Panc1 (cell line): Measurements from ENCODE around the gene IFNE. TPM values are rescaled to one million over a fixed set of nuclear protein-coding genes. Genes with fewer than 3 reads are reported as not detected.

Source experiments
- ATAC-seq: fragments of 200-7000 bp; cut with Tn5 transposase; 2 replicates; pipeline ENCODE4 v1.9.1; 2020; ENCODE audit warnings: mild to moderate bottlenecking, moderate library complexity
- Bru-seq: library from RNA; stranded (reverse); fragments of 400-500 nt; gene quantifications from one replicate; lab custom pipeline; 2021; lab: Mats Ljungman, UMichigan
- BruChase-seq, 2 experiments: library from RNA; stranded (reverse); fragments of 400-500 nt; gene quantifications; one replicate each; lab custom pipeline; 2021; lab: Mats Ljungman, UMichigan
- BruUV-seq: library from RNA; stranded (reverse); fragments of 400-500 nt; replicated peaks from 2 replicates; lab custom pipeline; 2021; lab: Mats Ljungman, UMichigan
- CTCF ChIA-PET: fragments of 300-600 bp; sonication (Branson Sonifier 250); formaldehyde crosslinking; loops from one replicate; lab custom pipeline; 2022; ENCODE audit warnings: antibody characterized with exemption; lab: Charles Lee
- POLR2A ChIA-PET: fragments of 300-600 bp; sonication (Branson Sonifier 250); formaldehyde crosslinking; loops from one replicate; lab custom pipeline; 2022; ENCODE audit warnings: antibody characterized with exemption; lab: Charles Lee
- DNase-seq: peaks from one replicate; pipeline ENCODE4 v3.0.0-alpha.2; 2010; ENCODE audit warnings: low read depth, low spot score
- H3K27ac ChIP-seq: 2 replicates; pipeline ENCODE4 v1.5.1; 2011; ENCODE audit warnings: mild to moderate bottlenecking, low read length, inconsistent platforms
- H3K27me3 ChIP-seq: fragments of 200-500 bp; sonication (Bioruptor generic); 2 replicates; pipeline ENCODE4 v1.6.0; 2014; ENCODE audit warnings: low read length, inconsistent platforms; ENCODE audit not compliant: control insufficient read depth, insufficient read depth
- H3K36me3 ChIP-seq: fragments of 200-500 bp; sonication (Bioruptor generic); 2 replicates; pipeline ENCODE4 v1.5.1; 2014; ENCODE audit warnings: inconsistent platforms, mild to moderate bottlenecking, low read length, moderate library complexity; ENCODE audit not compliant: control insufficient read depth, insufficient read depth
- H3K4me1 ChIP-seq: 2 replicates; pipeline ENCODE4 v1.5.1; 2011; ENCODE audit warnings: inconsistent platforms, mild to moderate bottlenecking, low read length, moderate library complexity; ENCODE audit not compliant: control insufficient read depth, insufficient read depth
- H3K4me3 ChIP-seq, 2 experiments: 2 replicates each; pipeline ENCODE4 v1.5.1; 2011 to 2012; ENCODE audit warnings: low read depth in 2 of 2, low read length in 2 of 2, mild to moderate bottlenecking in 2 of 2, inconsistent platforms in 1 of 2, moderate library complexity in 1 of 2
- H3K9me3 ChIP-seq: fragments of 200-500 bp; sonication (Bioruptor generic); 2 replicates; pipeline ENCODE4 v1.5.1; 2014; ENCODE audit warnings: low read depth, mild to moderate bottlenecking, inconsistent platforms, low read length, moderate library complexity; ENCODE audit not compliant: control insufficient read depth, insufficient read depth
- CTCF ChIP-seq: fragments of 450-650 bp; IDR thresholded peaks from 2 replicates; pipeline ENCODE4 v1.5.1; 2017; ENCODE audit warnings: mild to moderate bottlenecking
- POLR2AphosphoS5 ChIP-seq: IDR thresholded peaks from 2 replicates; pipeline ENCODE4 v1.6.1; 2012; ENCODE audit warnings: mild to moderate bottlenecking, low read depth, low read length, moderate library complexity
- SIN3A ChIP-seq: IDR thresholded peaks from 2 replicates; pipeline ENCODE4 v1.6.1; 2012; ENCODE audit warnings: low read depth, mild to moderate bottlenecking, low read length, moderate library complexity, borderline replicate concordance; ENCODE audit not compliant: insufficient read depth
- TCF7L2 ChIP-seq: IDR thresholded peaks from 2 replicates; pipeline ENCODE4 v1.6.1; 2011; ENCODE audit warnings: mild to moderate bottlenecking, low read depth, low read length, inconsistent platforms
- in situ Hi-C: cut with HindIII; loops from 2 replicates; pipeline ENCODE4 v1.10.0; 2016; ENCODE audit warnings: low sequenced_read_pairs, low pct_unique_long_range_greater_than_20kb
- intact Hi-C: fragments of 100-400 bp; cut with micrococcal nuclease; formaldehyde crosslinking; loops from one replicate; pipeline ENCODE4 v1.10.0; 2022; ENCODE audit not compliant: unreplicated experiment
- long read RNA-seq: library from polyadenylated mRNA; unstranded; transcript quantifications from one replicate; pipeline ENCODE4 v2.0.0, GENCODE V29; 2021; ENCODE audit not compliant: unreplicated experiment
- polyA plus RNA-seq: library from polyadenylated mRNA; unstranded; fragments of >200 nt; gene quantifications from one replicate; pipeline ENCODE4 v1.2.1, GENCODE V29; 2012; ENCODE audit warnings: missing spikeins; ENCODE audit not compliant: insufficient read length
- total RNA-seq: library from RNA; stranded (reverse); gene quantifications from one replicate; pipeline ENCODE4 v1.2.1, GENCODE V29; 2021; ENCODE audit not compliant: unreplicated experiment
- TF ChIP-seq, protein P1 (sequence below), 2 experiments: IDR thresholded peaks; 2 replicates each; pipeline ENCODE4 v1.6.1; 2011 to 2012; ENCODE audit warnings: low read depth in 2 of 2, control low read depth in 1 of 2, low read length in 1 of 2, mild to moderate bottlenecking in 1 of 2, moderate library complexity in 1 of 2; ENCODE audit not compliant: insufficient read depth in 1 of 2

Gene IFNE
- total RNA-seq (0.44 TPM), Bru-seq, nascent RNA (percentile 55 among the genes with signal in this experiment), BruChase-seq, experiment 1, labeled RNA remaining after a 2-hour chase (percentile 72 among the genes with signal in this experiment), BruChase-seq, experiment 2, labeled RNA remaining after a 6-hour chase (percentile 67 among the genes with signal in this experiment)
- not detected for polyA plus RNA-seq
- long read RNA-seq: 0 reads

- no peak for ATAC-seq
- no peak for DNase-seq
- CTCF ChIA-PET: no interaction called here
These were observed at the start of gene IFNE for GRCh38 chr9:21482213-21482612. IFNE (minus strand) TSS chr9:21482313; CDS start chr9:21481694, 619 bp downstream.

GRCh38 chr9:21528123-21528808, 46.2 kb upstream of the IFNE start:
- CTCF ChIA-PET: no interaction called here
- peak; percentile 41 for ATAC-seq
- in situ Hi-C loops: no loop called here

More at GRCh38 chr9:21482213-21482612, at the start of gene IFNE:
- Histone ChIP-seq H3K9me3 (no peaks in the 10 kb centered on the region), H3K27me3 (no peaks in the 10 kb centered on the region), H3K27ac (no peak within 1 kb of the TSS), H3K4me1 (no peaks in the 10 kb centered on the region), H3K36me3 (no peaks in the 10 kb centered on the region; the same call in 1 of the 2 replicates), H3K4me3 (no peak within 1 kb of the TSS)
- no peak for TF ChIP-seq TCF7L2
- no peak for TF ChIP-seq CTCF
- TF ChIP-seq POLR2AphosphoS5: no peak
- no peak for TF ChIP-seq SIN3A
- TF ChIP-seq, protein P1, sequence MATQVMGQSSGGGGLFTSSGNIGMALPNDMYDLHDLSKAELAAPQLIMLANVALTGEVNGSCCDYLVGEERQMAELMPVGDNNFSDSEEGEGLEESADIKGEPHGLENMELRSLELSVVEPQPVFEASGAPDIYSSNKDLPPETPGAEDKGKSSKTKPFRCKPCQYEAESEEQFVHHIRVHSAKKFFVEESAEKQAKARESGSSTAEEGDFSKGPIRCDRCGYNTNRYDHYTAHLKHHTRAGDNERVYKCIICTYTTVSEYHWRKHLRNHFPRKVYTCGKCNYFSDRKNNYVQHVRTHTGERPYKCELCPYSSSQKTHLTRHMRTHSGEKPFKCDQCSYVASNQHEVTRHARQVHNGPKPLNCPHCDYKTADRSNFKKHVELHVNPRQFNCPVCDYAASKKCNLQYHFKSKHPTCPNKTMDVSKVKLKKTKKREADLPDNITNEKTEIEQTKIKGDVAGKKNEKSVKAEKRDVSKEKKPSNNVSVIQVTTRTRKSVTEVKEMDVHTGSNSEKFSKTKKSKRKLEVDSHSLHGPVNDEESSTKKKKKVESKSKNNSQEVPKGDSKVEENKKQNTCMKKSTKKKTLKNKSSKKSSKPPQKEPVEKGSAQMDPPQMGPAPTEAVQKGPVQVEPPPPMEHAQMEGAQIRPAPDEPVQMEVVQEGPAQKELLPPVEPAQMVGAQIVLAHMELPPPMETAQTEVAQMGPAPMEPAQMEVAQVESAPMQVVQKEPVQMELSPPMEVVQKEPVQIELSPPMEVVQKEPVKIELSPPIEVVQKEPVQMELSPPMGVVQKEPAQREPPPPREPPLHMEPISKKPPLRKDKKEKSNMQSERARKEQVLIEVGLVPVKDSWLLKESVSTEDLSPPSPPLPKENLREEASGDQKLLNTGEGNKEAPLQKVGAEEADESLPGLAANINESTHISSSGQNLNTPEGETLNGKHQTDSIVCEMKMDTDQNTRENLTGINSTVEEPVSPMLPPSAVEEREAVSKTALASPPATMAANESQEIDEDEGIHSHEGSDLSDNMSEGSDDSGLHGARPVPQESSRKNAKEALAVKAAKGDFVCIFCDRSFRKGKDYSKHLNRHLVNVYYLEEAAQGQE (IDR thresholded peaks at IDR 0.05; ENCODE audit: insufficient read depth in 1 of 2, low read depth in 2 of 2, low read length in 1 of 2): no peak
- in situ Hi-C loops (no loop called here), intact Hi-C loops (no loop called here)
- BruUV-seq: no TSS peak
- POLR2A ChIA-PET: no interaction called here

More at GRCh38 chr9:21528123-21528808, 46.2 kb upstream of the IFNE start:
- no peaks in the 10 kb centered on the region for H3K9me3 ChIP-seq
- no peak for TF ChIP-seq SIN3A
- no peak for TF ChIP-seq POLR2AphosphoS5
- TF ChIP-seq TCF7L2: no peak
- TF ChIP-seq, protein P1 (IDR thresholded peaks at IDR 0.05; ENCODE audit: insufficient read depth in 1 of 2, low read depth in 2 of 2, low read length in 1 of 2): no peak
- no peak for TF ChIP-seq CTCF
- DNase-seq: no peak
- peaks cover 15% of the 10 kb centered on the region for H3K4me1 ChIP-seq
- H3K27me3 ChIP-seq: no peaks in the 10 kb centered on the region
- no peak overlapping the region for H3K4me3 ChIP-seq
- intact Hi-C loops: no loop called here
- peaks cover 8% of the 10 kb centered on the region; the same call in 1 of the 2 replicates for H3K36me3 ChIP-seq
- BruUV-seq: no TSS peak
- H3K27ac ChIP-seq: no peak overlapping the region
- POLR2A ChIA-PET: no interaction called here
